Stimulated activated CD8-positive, alpha-beta memory T cell treated with anti-CD3 and anti-CD28 coated beads, Interleukin-7, amount 100 ng/mL, for 4 hours (primary cell): ENCODE measurements around the gene PIN1.

Experiments
- DNase-seq, 2 donors: peaks; one replicate each; pipeline ENCODE4 v3.0.0-alpha.2; 2020; ENCODE audit warnings: low read depth in 2 of 2

PIN1 gene

DNA sequence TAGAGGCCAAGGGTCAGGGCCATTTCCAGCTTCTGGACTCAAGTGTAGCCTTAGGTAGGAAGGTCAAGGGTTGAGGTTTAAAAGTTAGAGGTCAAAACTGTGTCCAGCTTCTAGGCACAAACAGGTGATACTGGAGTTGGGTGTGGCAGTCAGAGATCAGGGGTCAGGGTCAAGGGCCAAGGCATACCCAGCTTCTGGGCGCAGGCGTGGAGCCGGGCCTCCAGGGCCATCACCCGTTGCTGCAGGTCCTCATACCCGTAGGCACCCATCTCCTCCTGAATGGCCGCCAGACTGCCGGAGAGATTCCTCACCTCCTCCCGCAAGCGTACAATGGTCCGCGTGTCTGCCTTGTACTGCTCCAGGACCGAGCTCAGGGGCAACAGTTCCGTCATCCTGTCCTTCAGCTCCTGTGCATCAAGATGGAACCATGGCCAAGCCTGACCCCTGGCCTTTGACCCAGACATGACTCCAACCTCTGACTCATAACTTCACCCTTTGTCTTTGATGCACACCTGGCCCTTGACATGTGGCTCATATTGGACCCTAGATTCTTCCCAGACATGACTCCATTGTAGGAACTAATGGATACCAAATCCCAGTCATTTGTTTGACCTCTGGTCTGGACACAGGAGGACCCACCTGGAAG is 22.1 kb downstream of the PIN1 start:
- DNase-seq, result no peak

DNA sequence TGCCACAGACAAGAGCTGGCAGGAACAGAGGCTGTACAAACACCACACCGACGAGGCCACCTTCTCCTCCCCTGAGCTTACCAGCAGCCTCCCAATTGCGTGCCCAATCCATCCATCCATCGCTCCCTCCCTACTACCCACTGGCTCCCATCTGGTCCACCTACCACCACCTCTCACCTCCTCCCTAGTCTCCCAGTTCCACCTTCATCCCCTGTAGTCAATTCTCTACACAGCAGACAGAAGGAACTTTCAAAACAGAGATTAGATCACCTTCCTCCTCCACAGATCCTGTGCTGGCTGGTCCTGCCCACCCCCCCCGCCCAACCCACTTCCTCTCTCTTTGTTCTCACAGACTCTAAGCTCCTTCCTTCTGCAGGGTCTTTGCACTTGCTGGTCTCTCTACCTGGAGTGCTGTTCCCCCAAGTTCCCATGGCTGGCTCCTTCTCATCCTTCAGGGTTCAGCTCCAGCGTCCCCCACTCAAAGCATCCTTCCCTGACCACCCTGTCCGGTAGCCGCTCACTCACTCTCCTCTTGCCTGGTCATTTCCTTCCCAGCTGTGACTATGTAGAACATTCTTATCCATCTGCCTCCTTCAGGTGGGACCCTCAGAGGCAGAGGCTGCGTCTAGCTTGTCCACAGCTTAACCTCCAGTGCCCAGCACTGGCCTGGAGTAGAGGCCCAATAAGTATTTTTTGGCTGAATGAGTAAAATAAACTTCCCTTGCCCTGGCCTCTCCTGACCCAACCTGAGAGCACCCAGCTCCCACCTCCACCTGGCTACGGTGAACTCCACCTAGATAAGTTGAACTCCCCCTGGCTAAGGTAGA is 23.0 kb downstream of the PIN1 start:
- no peak for DNase-seq

DNA sequence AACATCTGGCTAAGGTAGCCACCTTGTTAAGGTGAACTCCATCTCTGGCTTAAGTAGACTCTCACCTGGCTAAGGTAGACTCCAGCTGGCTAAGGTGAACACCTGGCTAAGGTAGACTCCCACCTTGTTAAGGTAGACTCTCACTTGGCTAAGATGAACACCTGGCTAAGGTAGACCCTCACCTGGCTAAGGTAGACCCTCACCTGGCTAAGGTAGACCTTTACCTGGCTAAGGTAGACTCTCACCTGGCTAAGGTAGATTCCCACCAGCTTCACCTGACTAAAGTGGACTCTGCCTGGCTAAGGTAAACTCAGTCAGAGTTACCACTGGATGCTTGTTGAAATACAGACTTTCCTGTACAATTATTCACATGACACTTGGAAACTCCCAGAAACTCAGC is 23.6 kb downstream of the PIN1 start:
- DNase-seq, result no peak

DNA sequence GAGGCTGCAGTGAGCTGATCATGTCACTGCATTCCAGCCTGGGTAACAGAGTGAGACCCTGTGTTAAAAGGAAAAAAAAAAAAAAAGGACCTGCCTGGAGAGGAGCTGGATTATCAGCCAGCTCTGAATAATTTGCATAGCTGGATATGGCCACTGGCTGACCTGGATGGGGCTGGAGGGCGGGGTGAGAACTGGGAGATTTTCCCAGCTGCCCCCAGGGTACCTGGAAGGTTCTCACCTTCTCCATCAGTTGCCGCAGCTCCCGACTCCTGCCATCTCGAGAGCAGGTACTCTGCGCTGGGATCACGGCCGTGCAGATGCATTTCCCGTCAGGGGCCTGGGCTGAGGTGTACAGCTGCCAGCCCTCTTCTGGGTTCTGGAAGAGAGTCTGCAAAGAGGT is 25.3 kb downstream of the PIN1 start:
- no peak for DNase-seq

DNA sequence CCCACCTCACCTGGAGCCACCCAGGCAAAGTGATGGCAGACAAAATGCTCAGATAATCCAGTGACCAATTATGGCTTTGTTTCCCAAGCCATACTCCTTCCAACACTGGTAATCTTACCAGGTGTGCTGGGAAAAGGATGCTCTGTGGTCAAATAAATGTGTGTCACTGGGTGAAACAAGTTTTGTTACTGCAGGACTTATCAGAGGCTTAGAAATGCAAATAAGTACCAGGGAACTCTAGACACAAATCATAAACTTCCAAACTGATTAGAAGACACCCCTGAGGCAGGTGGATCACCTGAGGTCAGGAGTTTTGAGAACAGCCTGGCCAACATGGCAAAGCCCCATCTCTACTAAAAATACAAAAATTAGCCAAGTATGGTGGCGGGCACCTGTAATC is 26.4 kb downstream of the PIN1 start:
- DNase-seq, result no peak

DNA sequence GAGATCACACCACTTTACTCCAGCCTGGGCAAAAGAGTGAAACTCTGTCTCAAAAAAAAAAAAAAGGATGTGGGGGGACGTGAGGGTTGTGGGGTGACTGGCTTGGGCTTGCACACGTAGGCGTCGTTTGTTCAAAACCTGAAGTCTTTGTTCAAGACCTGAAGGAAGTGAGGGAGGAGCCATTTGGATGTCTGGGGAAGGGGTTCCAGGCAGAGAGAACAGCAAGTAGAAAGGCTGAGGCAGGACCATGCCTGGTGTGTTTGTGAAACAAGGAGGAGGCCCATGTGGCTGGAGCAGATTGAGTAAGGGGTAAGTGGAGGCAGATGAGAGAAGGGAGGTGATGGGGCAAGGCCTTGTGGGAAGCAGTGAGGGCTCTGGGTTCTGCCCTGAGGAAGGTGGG is 27.8 kb downstream of the PIN1 start:
- no peak for DNase-seq

DNA sequence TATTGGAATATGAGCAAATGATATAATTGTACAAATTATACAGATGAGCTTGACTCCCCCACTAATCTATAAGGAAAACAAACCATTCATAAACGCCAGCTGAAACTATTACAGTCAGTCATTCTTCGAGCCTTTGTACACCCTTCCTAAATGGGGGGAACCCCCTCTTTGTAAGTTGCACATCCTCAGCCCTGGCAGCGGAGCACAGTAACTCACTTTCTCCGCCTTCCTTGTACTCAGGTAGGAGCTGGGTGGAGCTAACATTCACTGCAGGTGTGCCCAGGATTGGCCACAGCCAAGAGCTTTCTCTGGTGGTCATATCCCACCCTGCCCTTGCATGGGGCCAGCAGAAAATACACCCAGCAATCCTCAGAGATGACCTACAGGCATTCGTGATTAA is 28.6 kb downstream of the PIN1 start:
- no peak for DNase-seq

DNA sequence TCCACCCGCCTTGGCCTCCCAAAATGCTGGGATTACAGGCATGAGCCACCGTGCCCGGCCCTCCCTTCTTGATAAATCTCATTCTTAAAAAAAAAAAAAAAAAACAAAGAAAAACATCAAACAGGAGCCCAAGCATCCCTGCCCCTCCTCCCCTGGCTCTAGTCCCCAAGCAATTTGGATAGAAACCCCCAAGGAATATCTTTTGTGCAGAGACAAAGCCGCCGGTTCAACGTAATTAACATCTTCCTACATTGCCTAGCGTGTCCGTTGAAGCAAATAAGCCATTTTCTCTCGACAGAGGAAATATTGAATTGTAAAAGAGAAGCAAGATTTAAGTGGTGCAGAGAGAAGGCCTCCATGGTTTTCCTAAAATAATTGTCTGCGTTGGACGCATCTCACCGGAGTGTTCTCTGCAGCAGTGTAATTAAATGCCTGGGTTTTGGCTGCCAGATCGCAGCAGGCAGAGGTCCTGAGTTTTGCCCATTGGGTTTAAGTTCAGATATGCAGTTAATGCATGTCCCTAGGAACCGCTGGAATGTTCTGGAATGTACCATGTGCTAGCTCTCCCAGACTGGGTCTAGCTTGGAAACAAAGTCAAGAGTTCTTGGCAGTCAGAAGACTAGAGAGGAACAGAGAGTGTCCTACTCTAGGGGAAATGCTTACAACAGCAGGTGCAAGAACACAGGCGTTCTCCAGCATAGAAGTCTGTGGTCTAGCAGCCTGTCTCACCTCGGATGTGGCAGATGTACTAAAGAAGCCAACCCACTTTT is 30.8 kb downstream of the PIN1 start:
- no peak for DNase-seq

DNA sequence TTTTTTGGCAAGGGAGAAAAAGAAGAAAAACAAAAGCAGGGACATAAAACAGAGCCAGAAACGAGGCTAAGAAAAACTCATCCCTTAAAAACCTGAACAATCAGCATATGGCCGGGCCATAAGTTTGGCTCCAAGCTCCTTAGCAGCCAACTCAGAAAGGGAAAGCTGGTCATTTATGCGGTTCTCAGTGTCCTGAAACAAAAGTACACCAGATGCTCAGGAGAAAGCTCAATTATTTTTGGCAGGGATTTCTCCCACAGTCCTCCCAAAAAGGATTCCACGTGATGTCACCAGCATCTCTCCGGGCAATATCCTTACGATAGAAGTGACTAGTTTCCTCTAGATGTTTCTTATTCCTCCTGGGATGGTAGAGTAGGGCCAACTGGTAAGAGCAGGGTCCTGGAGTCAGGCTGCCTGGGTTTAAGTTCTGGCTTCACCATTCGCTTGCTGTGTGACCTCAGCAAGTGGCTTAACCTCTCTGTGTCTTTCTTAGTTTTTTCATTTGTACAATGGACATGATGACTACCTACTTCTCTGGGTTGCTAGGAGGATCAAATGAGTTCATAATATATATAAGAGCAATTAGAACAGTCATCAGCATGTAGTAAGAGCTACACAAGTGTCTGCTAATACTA is 34.0 kb downstream of the PIN1 start:
- DNase-seq, result no peak

DNA sequence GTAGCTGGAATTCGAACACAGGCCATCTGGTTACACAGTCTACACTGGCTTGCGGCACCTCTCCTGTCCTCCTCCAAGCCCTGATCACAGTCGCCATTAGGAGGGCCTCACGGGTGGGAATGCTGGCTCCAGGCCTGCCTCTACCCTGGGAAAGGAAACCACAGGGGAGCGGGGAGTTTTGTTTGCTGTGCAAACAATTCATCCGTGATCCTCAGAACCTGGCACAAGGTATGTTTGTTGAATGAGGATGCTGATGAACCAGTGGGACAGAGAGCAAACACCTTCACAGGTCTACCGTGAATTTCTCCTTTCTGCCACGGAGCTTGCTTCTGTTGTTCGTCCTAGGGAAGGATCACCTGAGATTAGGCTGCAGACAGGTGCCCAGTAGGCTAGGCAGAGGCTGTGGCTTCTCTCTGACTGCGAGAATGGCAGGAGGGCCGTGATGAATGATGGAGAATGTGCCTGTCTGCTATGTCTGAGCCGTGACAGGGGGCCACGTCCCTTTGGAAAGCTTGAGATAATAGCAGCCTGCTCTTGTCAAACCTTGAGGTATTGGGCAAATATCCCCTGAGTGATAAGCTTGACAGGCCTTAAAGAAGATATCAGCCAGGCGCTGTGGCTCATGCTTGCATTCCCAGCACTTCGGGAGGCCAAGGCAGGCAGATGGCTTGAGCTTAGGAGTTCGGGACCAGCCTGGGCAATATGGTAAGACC is 36.7 kb downstream of the PIN1 start:
- DNase-seq, result no peak

DNA sequence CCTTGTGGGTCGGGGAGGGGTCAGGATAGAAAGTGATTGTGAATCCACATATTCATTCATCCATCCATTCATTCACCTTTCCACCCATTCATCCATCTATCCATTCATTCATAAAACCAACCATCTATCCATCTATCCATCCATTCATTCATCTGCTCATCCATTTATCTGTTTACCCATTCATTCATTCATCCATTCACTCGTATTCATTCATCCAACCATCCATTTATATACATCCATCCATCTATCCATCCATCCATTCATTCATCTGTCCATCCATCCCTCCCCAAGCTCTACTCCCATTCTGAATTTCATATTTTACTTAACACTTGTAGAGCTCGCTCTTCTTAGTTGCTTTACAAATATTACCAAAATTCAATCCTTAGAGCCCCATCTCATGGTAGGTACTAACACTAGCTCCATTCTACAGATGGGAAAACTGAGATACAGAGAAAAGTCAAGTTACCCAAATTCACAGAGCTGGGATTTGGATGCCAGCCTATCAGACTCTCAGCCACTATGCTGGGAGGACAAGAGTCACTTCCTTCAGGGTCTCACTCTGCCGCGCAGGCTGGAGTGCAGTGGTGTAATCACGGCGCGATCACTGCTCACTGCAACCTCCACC is 37.6 kb downstream of the PIN1 start:
- DNase-seq, result no peak

DNA sequence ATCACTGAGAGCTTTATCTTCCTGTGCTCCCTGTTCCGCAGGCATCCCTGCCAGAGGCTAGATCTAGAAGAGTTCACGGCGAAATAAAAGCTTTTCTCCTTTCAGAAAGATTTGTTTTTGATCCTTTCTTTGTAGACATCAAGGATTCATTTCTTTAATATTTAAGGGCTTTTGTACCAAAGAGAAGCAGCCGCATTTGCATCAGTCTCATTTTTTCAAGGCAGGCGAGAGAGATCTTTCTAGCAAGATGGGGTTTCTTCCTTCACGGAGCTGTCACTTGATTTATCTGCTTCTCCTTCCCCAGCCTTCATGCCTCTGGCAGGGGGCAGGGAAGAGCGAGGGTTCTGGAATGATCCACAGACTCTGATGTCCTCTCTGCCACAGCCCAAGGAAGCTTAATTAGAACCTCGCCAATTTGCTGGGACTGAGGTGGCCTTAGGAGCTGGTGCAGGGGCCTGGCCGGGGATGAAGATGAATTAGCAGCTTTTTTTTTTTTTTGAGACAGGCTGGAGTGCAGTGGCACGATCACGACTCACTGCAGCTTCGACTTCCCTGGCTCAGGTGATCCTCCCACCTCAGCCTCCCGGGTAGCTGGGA is 40.0 kb downstream of the PIN1 start:
- DNase-seq, result no peak

DNA sequence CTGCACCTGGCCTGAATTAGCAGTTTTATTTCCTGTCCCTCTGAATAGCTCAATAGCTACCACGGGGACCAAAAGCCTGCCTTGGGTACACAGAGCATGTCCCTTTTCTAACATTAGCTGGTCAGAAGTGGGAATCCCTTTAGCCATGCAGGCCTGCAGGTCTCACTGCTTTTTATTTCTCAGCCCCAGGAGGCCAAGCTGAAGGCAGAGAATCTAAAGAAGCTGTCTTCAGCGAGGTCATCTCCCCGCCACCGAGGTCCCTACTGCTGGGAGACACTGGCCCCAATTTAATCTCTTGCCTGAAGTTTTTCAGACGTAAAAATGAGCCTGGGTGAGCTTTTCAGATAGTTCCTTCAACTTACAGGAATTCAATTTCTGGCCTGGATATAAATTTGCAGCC is 40.7 kb downstream of the PIN1 start:
- no peak for DNase-seq

DNA sequence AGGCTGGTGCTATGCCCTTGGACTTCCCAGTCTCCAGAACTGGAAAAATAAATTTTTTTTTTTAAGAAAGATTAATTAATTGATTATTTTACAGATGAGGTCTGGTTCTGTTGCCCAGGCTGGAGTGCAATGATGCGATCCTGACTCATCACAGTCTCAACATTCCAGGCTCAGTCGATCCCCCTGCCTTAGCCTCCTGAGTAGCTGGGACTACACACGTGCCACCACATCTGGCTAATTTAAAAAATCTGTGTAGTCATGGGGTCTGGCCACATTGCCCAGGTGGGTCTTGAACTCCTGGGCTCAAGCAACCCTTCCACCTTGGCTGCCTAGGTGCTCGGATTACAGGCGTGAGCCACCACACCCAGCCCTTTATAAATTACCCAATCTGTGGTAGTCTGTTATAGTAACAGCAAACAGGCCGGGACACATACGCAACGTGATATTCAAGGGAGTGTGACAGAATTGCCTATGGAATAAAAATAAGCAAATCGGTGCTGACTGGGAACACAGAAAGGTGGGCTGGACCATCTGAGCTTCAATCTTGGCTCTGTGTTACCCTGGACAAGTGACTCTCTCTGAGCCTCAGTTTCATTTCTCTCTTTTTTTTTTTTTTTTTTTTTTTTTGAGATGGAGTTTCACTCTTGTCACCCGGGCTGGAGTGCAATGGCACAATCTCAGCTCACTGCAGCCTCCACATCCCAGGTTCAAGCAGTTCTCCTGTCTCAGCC is 42.8 kb downstream of the PIN1 start:
- no peak for DNase-seq

DNA sequence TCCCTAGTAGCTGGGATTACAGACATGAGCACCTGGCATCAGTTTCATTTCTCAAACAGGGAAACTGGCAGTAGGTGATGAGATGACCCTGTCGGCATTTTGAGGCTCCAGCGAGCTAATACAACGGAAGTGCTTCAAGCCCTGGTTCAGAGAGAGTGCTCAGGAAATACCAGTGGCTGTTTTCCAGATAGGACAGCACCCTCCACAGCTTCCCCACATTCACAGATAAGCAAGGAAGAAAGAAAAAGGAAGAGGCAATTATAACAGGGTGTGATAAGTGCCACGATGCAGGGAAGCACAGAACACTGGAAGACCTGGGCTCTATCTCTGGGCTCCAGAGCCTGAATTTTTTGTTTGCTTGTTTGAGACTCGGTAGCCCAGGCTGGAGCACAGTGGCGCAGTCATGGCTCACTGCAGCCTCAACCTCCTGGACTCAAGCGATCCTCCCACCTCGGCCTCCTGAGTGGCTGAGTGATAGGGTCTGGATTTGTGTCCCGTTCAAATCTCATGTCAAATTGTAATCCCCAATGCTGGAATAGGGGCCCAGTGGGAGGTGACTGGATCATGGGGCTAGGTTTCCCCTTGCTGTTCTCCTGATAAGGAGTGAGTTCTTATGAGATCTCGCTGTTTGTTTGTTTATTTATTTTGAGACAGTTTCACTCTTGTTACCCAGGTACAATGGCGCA is 43.5 kb downstream of the PIN1 start:
- no peak for DNase-seq

DNA sequence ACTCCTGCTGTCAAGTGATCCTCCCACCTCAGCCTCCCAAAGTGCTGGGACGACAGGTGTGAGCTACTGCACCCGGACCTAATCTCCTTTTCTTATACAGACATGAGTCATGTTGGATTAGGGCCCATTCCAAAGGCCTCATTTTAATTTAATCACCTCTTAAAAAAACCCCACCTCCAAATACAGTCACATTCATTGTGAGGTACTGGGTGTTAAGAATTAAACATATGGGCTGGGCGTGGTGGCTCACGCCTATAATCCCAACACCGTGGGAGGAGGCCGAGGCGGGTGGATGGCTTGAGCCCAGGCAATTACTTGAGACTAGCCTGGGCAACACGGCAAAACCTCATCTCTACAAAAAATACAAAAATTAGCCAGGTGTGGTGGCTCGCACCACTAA is 46.6 kb downstream of the PIN1 start:
- no peak for DNase-seq

DNA sequence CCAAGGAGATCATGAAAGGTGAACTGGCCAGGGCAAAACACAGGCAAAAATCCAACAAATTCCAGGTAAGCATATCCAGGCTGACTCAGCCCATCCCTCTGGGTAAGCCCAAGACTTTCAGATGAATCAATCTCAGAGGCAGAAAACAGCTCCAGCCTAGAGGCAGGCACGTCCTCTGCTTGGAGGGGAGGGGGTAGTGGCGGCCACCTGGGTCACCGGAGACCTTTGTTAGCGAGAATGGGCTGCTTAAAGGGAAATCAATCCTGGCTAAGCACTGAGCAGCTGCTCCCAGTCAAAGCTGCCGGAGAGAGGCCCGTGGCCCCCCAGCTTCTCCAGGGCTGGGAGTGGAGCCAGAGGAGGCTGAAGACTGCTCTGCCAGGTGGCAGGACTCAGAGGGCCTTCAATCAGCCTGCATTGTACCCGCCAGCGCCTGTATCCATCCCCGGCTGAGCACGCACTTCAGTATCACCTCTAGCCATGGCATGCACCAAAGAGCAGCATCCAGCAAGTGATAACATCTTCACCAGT is 48.2 kb downstream of the PIN1 start:
- DNase-seq, result no peak

DNA sequence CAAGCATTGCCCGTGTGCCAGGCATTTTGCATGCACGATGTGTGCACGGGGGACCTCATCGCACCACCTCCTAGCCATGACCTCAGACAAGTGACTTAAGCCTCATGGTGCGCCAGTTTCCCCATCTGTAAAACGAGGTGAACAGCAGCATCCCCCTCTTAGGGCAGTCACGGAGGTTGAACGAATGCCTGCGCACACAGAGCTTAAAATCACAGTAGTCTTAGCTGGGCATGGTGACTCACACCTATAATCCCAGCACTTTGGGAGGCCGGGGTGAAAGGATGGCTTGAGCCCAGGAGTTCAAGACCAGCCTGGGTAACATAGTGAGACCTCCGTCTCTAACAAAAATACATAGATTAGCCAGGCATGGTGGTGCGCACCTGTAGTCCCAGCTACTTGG is 48.6 kb downstream of the PIN1 start:
- no peak for DNase-seq

DNA sequence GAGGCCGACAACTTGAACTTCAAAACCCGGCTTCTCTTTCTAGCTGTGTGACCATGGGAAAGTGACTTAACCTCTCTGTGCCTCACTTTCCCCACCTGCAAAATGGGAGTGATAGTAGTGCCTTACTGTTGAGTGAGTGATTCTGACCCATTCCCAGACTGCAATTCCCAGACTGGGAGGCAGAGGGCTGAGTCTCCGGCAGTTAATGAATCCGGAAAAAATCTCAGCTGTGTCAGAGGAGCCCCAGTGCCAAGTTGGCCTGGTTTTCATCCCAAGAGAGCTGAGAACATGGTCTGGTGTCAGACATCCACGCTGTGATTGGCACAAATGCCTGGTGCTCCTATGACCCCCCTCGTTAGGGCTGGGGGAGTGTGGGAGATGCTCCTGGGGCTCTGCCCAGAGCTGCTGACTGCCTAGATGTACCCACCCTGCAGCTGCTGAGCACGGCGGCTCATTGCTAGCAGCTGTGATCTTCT is 50.0 kb downstream of the PIN1 start:
- no peak for DNase-seq
